Measurements from ENCODE around the gene MAOB.

The MAOB gene

DNA sequence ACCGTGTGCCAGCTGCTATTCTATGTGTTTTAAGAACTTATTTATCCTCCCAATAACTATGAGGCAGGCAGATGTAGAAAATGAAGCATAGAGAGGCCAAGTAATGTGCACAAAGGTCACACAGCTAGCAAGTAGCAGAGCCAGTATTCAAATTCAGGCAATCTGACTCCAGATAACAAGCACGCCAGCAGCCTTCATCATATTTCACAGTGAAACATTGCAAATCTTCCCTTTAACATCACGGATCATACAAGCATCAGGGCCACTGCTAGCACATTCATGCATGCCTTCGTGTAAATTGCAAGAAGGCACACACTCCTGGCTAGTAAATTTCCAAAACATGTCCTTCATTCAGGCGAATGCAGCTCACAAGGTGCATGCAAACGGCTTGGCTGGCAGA is 33.1 kb downstream of the MAOB start:
- Histone ChIP-seq H3K36me3 (replicated peaks; ENCODE audit: insufficient read depth, low read length) (no peaks in the 10 kb centered on the region), H2AFZ (ENCODE audit: low read length) (no peak overlapping the region), H3K4me1 (ENCODE audit: low read length) (no peaks in the 10 kb centered on the region), H3K9ac (ENCODE audit: low read length) (no peak overlapping the region), H3K27me3 (replicated peaks; ENCODE audit: insufficient read depth, low read length) (no peaks in the 10 kb centered on the region), H3K9me3 (replicated peaks; ENCODE audit: insufficient read depth, low read length) (no peaks in the 10 kb centered on the region), H3K9me2 (replicated peaks; ENCODE audit: insufficient read depth, low read length) (no peaks in the 10 kb centered on the region), H3K4me2 (ENCODE audit: low read depth, low read length) (no peak overlapping the region), H3F3A (ENCODE audit: insufficient read depth, low read length) (no peaks in the 10 kb centered on the region), H3K27ac (ENCODE audit: low read length) (no peak overlapping the region), H3K4me3 (ENCODE audit: low read length) (no peak overlapping the region), H4K20me1 (ENCODE audit: insufficient read depth, low read length) (no peaks in the 10 kb centered on the region), H3K79me2 (ENCODE audit: low read length) (no peaks in the 10 kb centered on the region)
- TF ChIP-seq, protein P1, sequence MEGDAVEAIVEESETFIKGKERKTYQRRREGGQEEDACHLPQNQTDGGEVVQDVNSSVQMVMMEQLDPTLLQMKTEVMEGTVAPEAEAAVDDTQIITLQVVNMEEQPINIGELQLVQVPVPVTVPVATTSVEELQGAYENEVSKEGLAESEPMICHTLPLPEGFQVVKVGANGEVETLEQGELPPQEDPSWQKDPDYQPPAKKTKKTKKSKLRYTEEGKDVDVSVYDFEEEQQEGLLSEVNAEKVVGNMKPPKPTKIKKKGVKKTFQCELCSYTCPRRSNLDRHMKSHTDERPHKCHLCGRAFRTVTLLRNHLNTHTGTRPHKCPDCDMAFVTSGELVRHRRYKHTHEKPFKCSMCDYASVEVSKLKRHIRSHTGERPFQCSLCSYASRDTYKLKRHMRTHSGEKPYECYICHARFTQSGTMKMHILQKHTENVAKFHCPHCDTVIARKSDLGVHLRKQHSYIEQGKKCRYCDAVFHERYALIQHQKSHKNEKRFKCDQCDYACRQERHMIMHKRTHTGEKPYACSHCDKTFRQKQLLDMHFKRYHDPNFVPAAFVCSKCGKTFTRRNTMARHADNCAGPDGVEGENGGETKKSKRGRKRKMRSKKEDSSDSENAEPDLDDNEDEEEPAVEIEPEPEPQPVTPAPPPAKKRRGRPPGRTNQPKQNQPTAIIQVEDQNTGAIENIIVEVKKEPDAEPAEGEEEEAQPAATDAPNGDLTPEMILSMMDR (IDR thresholded peaks at IDR 0.05; ENCODE audit: low read length), result no peak
- TF ChIP-seq EZH2phosphoT487 (IDR thresholded peaks at IDR 0.05; ENCODE audit: low read length) (no peak), EZH2 (optimal IDR thresholded peaks at IDR 0.05; ENCODE audit: low read depth, low read length) (no peak)
- no peak for DNase-seq

DNA sequence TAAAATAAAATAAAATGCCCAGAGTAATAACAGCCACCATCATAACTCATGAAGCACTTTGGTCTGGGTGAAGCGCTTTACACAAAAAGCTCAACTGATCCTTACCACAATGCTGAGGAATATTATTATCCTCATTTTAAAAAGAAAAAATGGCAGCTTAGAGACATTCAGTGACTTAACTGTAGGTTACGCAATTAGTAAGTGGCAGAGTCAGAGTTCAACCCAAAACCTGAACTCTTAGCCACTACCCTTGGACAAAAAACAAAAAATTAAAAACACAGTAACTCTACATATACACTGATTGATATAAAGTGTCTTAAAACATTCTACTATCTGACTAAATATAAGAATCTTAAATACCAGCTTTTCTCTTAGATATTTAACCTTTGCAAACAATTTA is 34.9 kb downstream of the MAOB start:
- TF ChIP-seq EZH2phosphoT487 (IDR thresholded peaks at IDR 0.05; ENCODE audit: low read length), result no peak
- TF ChIP-seq, protein P1 (IDR thresholded peaks at IDR 0.05; ENCODE audit: low read length), result no peak
- TF ChIP-seq EZH2 (optimal IDR thresholded peaks at IDR 0.05; ENCODE audit: low read depth, low read length), result no peak
- no peaks in the 10 kb centered on the region for H4K20me1 ChIP-seq (ENCODE audit: insufficient read depth, low read length)
- no peaks in the 10 kb centered on the region for H3K9me3 ChIP-seq (replicated peaks; ENCODE audit: insufficient read depth, low read length)
- H3K36me3 ChIP-seq (replicated peaks; ENCODE audit: insufficient read depth, low read length), result no peaks in the 10 kb centered on the region
- no peak overlapping the region for H3K4me3 ChIP-seq (ENCODE audit: low read length)
- H3K9me2 ChIP-seq (replicated peaks; ENCODE audit: insufficient read depth, low read length), result no peaks in the 10 kb centered on the region
- H3K27ac ChIP-seq (ENCODE audit: low read length), result no peak overlapping the region
- H3K9ac ChIP-seq (ENCODE audit: low read length), result no peak overlapping the region
- H3F3A ChIP-seq (ENCODE audit: insufficient read depth, low read length), result no peaks in the 10 kb centered on the region
- DNase-seq, result no peak
- H3K4me2 ChIP-seq (ENCODE audit: low read depth, low read length), result no peak overlapping the region
- no peaks in the 10 kb centered on the region for H3K4me1 ChIP-seq (ENCODE audit: low read length)
- H3K79me2 ChIP-seq (ENCODE audit: low read length), result no peaks in the 10 kb centered on the region
- H3K27me3 ChIP-seq (replicated peaks; ENCODE audit: insufficient read depth, low read length), result no peaks in the 10 kb centered on the region
- no peak overlapping the region for H2AFZ ChIP-seq (ENCODE audit: low read length)

DNA sequence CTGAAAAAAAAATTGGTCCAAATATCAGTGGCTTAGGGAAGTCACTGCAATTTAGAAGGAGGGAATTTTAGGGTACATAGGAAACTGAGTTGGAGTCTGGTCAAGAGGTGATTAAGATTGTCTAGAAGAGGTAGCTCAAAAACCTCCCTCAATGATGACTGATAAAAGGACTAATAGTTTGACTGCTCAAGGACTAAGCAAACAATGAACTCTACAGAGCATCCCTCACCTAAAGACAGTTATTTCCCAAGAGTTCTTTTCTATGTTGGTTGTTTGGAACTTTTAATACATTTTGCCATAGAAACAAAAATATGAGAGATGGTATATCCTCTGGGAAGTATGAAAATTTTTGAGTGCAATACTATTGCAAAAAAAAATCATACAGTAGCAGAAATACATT is 35.7 kb downstream of the MAOB start:
- Histone ChIP-seq H3K9me2 (replicated peaks; ENCODE audit: insufficient read depth, low read length) (no peaks in the 10 kb centered on the region), H3K36me3 (replicated peaks; ENCODE audit: insufficient read depth, low read length) (no peaks in the 10 kb centered on the region), H3K9me3 (replicated peaks; ENCODE audit: insufficient read depth, low read length) (no peaks in the 10 kb centered on the region), H4K20me1 (ENCODE audit: insufficient read depth, low read length) (no peaks in the 10 kb centered on the region), H3F3A (ENCODE audit: insufficient read depth, low read length) (no peaks in the 10 kb centered on the region), H2AFZ (ENCODE audit: low read length) (no peak overlapping the region), H3K27me3 (replicated peaks; ENCODE audit: insufficient read depth, low read length) (no peaks in the 10 kb centered on the region), H3K4me2 (ENCODE audit: low read depth, low read length) (no peak overlapping the region), H3K79me2 (ENCODE audit: low read length) (no peaks in the 10 kb centered on the region), H3K9ac (ENCODE audit: low read length) (no peak overlapping the region), H3K27ac (ENCODE audit: low read length) (no peak overlapping the region), H3K4me1 (ENCODE audit: low read length) (no peaks in the 10 kb centered on the region), H3K4me3 (ENCODE audit: low read length) (no peak overlapping the region)
- no peak for TF ChIP-seq EZH2 (optimal IDR thresholded peaks at IDR 0.05; ENCODE audit: low read depth, low read length)
- no peak for TF ChIP-seq EZH2phosphoT487 (IDR thresholded peaks at IDR 0.05; ENCODE audit: low read length)
- TF ChIP-seq, protein P1 (IDR thresholded peaks at IDR 0.05; ENCODE audit: low read length), result no peak
- DNase-seq, result no peak
